Ovary (tissue), 3 donors: ENCODE results near the gene TNIK.

Source experiments
- EP300 ChIP-seq: sonication (generic); formaldehyde crosslinking; IDR thresholded peaks from one replicate; pipeline ENCODE4 v1.6.1; 2017; ENCODE audit warnings: antibody characterized with exemption
- POLR2A ChIP-seq: fragments of 450-650 bp; IDR thresholded peaks from one replicate; pipeline ENCODE4 v1.6.1; 2017; ENCODE audit warnings: antibody characterized with exemption, mild to moderate bottlenecking, moderate library complexity
- TF ChIP-seq, protein P1 (sequence below), 3 donors: fragments of 450-650 bp in 2 of 3; fragments of 200-600 bp in 1 of 3; IDR thresholded peaks; one replicate each; pipeline versions ENCODE4 v1.5.1 to v1.8.0; 2016 to 2022; ENCODE audit warnings: antibody characterized with exemption in 3 of 3, mild to moderate bottlenecking in 1 of 3
- donor health status: DM: no; HTN: no; CAD: no.

GRCh38 chr3:171099911-171100310 is 360.3 kb downstream of the TNIK start:
- TF ChIP-seq, protein P1, sequence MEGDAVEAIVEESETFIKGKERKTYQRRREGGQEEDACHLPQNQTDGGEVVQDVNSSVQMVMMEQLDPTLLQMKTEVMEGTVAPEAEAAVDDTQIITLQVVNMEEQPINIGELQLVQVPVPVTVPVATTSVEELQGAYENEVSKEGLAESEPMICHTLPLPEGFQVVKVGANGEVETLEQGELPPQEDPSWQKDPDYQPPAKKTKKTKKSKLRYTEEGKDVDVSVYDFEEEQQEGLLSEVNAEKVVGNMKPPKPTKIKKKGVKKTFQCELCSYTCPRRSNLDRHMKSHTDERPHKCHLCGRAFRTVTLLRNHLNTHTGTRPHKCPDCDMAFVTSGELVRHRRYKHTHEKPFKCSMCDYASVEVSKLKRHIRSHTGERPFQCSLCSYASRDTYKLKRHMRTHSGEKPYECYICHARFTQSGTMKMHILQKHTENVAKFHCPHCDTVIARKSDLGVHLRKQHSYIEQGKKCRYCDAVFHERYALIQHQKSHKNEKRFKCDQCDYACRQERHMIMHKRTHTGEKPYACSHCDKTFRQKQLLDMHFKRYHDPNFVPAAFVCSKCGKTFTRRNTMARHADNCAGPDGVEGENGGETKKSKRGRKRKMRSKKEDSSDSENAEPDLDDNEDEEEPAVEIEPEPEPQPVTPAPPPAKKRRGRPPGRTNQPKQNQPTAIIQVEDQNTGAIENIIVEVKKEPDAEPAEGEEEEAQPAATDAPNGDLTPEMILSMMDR (IDR thresholded peaks at IDR 0.05), result no peak
- no peak for TF ChIP-seq POLR2A
- TF ChIP-seq EP300, result no peak
